Liver (tissue), 9 donors: ENCODE results near the gene LLGL2. TPM values are rescaled to one million over a fixed set of nuclear protein-coding genes. Genes with fewer than 3 reads are reported as not detected.

ENCODE experiments used
- DNase-seq: peaks from one replicate; pipeline ENCODE4 v3.0.0-alpha.2; 2017; ENCODE audit warnings: low spot score
- H3K27ac ChIP-seq, 2 donors: one replicate each; pipeline ENCODE4 v1.7.0; 2013; ENCODE audit warnings: inconsistent platforms in 2 of 2, low read length in 2 of 2, control low read depth in 1 of 2, low read depth in 1 of 2, mild to moderate bottlenecking in 1 of 2
- H3K27me3 ChIP-seq, 4 donors: one replicate each; pipeline versions ENCODE4 v1.6.1 to v1.7.0; 2013; ENCODE audit warnings: low read length in 3 of 4, inconsistent platforms in 1 of 4, mild to moderate bottlenecking in 1 of 4, moderate library complexity in 1 of 4; ENCODE audit not compliant: control insufficient read depth in 4 of 4, insufficient read depth in 4 of 4
- H3K36me3 ChIP-seq, 4 donors: one replicate each; pipeline versions ENCODE4 v1.6.1 to v1.7.0; 2013; ENCODE audit warnings: low read length in 3 of 4, mild to moderate bottlenecking in 3 of 4, low read depth in 1 of 4, moderate library complexity in 1 of 4; ENCODE audit not compliant: control insufficient read depth in 4 of 4, insufficient read depth in 3 of 4
- H3K4me1 ChIP-seq, 4 donors: one replicate each; pipeline versions ENCODE4 v1.6.1 to v1.7.0; 2013; ENCODE audit warnings: low read length in 3 of 4, mild to moderate bottlenecking in 3 of 4, moderate library complexity in 1 of 4; ENCODE audit not compliant: control insufficient read depth in 4 of 4, insufficient read depth in 4 of 4
- H3K4me3 ChIP-seq, 3 donors: one replicate each; pipeline versions ENCODE4 v1.6.1 to v1.7.0; 2013; ENCODE audit warnings: low read length in 3 of 3, control low read depth in 1 of 3, low read depth in 1 of 3, mild to moderate bottlenecking in 1 of 3
- H3K9ac ChIP-seq, 2 donors: one replicate each; pipeline ENCODE4 v1.7.0; 2013; ENCODE audit warnings: low read length in 2 of 2, mild to moderate bottlenecking in 2 of 2, moderate library complexity in 2 of 2, control low read depth in 1 of 2, low read depth in 1 of 2
- H3K9me3 ChIP-seq, 4 donors: one replicate each; pipeline versions ENCODE4 v1.6.1 to v1.7.0; 2013; ENCODE audit warnings: low read length in 3 of 4; ENCODE audit not compliant: control insufficient read depth in 4 of 4
- FOXA1 ChIP-seq: IDR thresholded peaks from 2 replicates; pipeline ENCODE4 v1.6.1; 2016; ENCODE audit warnings: antibody characterized with exemption
- FOXA2 ChIP-seq: IDR thresholded peaks from 2 replicates; pipeline ENCODE4 v1.6.1; 2016; ENCODE audit warnings: antibody characterized with exemption
- GABPA ChIP-seq, 2 donors: IDR thresholded peaks in 1 of 2; conservative IDR thresholded peaks in 1 of 2; 2 replicates each; pipeline ENCODE4 v1.6.1; 2016; ENCODE audit warnings: antibody characterized with exemption in 2 of 2, mild to moderate bottlenecking in 1 of 2, moderate library complexity in 1 of 2
- HNF4A ChIP-seq, 2 donors: conservative IDR thresholded peaks; 2 replicates each; pipeline ENCODE4 v1.6.1; 2016; ENCODE audit warnings: antibody characterized with exemption in 2 of 2, mild to moderate bottlenecking in 2 of 2
- JUND ChIP-seq, 2 donors: IDR thresholded peaks; 2 replicates each; pipeline ENCODE4 v1.6.1; 2016; ENCODE audit warnings: antibody characterized with exemption in 2 of 2
- NR2F2 ChIP-seq: IDR thresholded peaks from 2 replicates; pipeline ENCODE4 v1.6.1; 2016; ENCODE audit warnings: antibody characterized with exemption
- RXRA ChIP-seq, 2 donors: IDR thresholded peaks; 2 replicates each; pipeline ENCODE4 v1.6.1; 2017 to 2018; ENCODE audit warnings: antibody characterized with exemption in 2 of 2, mild to moderate bottlenecking in 1 of 2
- SP1 ChIP-seq: IDR thresholded peaks from 2 replicates; pipeline ENCODE4 v1.6.1; 2018; ENCODE audit warnings: antibody characterized with exemption, mild to moderate bottlenecking
- TAF1 ChIP-seq: conservative IDR thresholded peaks from 2 replicates; pipeline ENCODE4 v1.6.1; 2016; ENCODE audit warnings: antibody characterized with exemption, mild to moderate bottlenecking
- WGBS: extraction: QIAGEN DNeasy Blood & Tissue Kit; methylation state at CpG from one replicate; pipeline ENCODE4 v1.1.7; 2013; 5-methylcytosine and 5-hydroxymethylcytosine counted together
- polyA plus RNA-seq, 2 donors: library from polyadenylated mRNA; stranded (reverse) in 1 of 2; unstranded in 1 of 2; fragments of 200-250 nt in 1 of 2; fragments of >200 nt in 1 of 2; fragmentation: Nextera tagmentation in 1 of 2; extraction: Ambion mirVana in 1 of 2; gene quantifications; one replicate each; pipeline versions ENCODE4 v1.2.1 to v1.2.3, GENCODE V29; 2013 to 2015
- total RNA-seq, 2 donors: library from RNA; depleted of rRNA; stranded (reverse); fragments of >200 nt; gene quantifications; one replicate each; pipeline ENCODE4 v1.2.3, GENCODE V29; 2014
- TF ChIP-seq, protein P1 (sequence below): IDR thresholded peaks from 2 replicates; pipeline ENCODE4 v1.6.1; 2016; ENCODE audit warnings: antibody characterized with exemption
- TF ChIP-seq, protein P2 (sequence below): fragments of 150-350 bp; IDR thresholded peaks from 2 replicates; pipeline ENCODE4 v1.5.1; 2017; ENCODE audit warnings: improper control_type of control experiment, low read depth, low read length; ENCODE audit not compliant: missing input control
- TF ChIP-seq, protein P3 (sequence below): IDR thresholded peaks from 2 replicates; pipeline ENCODE4 v1.6.1; 2016; ENCODE audit warnings: antibody characterized with exemption
- TF ChIP-seq, protein P4 (sequence below): IDR thresholded peaks from 2 replicates; pipeline ENCODE4 v1.6.1; 2016; ENCODE audit warnings: antibody characterized with exemption
- TF ChIP-seq, protein P5 (sequence below): IDR thresholded peaks from 2 replicates; pipeline ENCODE4 v1.6.1; 2016; ENCODE audit warnings: antibody characterized with exemption, mild to moderate bottlenecking
- donor health status: healthy.
- donor health status: healthy.
- donor health status: healthy.
- donor health status: healthy.
- donor health status: healthy.

Gene LLGL2
- total and polyA plus RNA-seq, 4 donors: 23.2 to 69.6 (median 38.5) TPM

DNA sequence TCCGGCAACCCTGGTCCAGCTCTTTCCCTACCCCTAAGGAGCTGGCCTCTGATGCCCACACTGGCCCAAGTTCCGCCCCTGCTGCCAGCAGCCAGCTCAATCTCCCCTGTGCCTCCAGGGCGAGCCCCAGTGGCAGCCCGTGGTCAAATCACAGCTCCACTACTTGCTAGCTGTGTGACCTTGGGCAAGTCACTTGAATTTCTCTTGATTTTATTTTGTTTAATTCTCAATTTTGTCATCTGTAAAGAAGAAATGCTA, 20.4 kb upstream of the LLGL2 start:
- Histone ChIP-seq H3K36me3 (peaks cover 0 to 24% (median 13%) of the 10 kb centered on the region in 4 donors), H3K9ac (no peak overlapping the region), H3K4me3 (no peak overlapping the region), H3K27ac (peak overlapping the region in 1 of 2 donors; percentile 35), H3K9me3 (no peaks in the 10 kb centered on the region), H3K4me1 (peaks cover 11 to 35% (median 24%) of the 10 kb centered on the region in 4 donors), H3K27me3 (no peaks in the 10 kb centered on the region)
- DNase-seq: no peak
- 86% methylated on average over 4 of the region's 4 CpGs for WGBS
- no peak for TF ChIP-seq NR2F2
- TF ChIP-seq HNF4A (conservative IDR thresholded peaks at IDR 0.05): no peak
- TF ChIP-seq JUND (IDR thresholded peaks at IDR 0.05): no peak
- TF ChIP-seq, protein P1, sequence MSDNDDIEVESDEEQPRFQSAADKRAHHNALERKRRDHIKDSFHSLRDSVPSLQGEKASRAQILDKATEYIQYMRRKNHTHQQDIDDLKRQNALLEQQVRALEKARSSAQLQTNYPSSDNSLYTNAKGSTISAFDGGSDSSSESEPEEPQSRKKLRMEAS: no peak
- no peak for TF ChIP-seq GABPA (IDR thresholded peaks at IDR 0.05 in 1 of 2, conservative IDR thresholded peaks at IDR 0.05 in 1 of 2)
- TF ChIP-seq, protein P2, sequence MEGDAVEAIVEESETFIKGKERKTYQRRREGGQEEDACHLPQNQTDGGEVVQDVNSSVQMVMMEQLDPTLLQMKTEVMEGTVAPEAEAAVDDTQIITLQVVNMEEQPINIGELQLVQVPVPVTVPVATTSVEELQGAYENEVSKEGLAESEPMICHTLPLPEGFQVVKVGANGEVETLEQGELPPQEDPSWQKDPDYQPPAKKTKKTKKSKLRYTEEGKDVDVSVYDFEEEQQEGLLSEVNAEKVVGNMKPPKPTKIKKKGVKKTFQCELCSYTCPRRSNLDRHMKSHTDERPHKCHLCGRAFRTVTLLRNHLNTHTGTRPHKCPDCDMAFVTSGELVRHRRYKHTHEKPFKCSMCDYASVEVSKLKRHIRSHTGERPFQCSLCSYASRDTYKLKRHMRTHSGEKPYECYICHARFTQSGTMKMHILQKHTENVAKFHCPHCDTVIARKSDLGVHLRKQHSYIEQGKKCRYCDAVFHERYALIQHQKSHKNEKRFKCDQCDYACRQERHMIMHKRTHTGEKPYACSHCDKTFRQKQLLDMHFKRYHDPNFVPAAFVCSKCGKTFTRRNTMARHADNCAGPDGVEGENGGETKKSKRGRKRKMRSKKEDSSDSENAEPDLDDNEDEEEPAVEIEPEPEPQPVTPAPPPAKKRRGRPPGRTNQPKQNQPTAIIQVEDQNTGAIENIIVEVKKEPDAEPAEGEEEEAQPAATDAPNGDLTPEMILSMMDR: no peak
- TF ChIP-seq RXRA (IDR thresholded peaks at IDR 0.05): no peak

DNA sequence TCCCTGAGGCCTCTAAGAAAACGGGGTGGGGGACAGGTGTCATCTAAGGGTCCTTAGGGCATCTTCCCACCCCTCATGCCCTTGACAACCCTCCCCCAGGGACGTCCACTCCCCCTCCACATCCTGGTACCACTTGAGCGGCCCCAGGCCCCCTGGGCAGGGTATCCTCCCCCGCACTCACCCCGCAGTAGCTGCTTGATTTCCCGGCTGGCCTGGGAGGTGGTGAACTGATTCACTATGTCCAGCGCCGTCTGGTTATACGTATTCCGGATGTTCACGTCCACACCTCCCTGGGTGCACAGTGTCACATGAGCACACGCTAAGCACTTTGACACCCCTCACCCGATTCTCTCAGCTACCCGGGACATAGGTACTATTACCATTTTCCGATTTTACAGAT, 19.9 kb upstream of the LLGL2 start:
- TF ChIP-seq FOXA2 (no peak), SP1 (no peak), TAF1 (no peak), GABPA (IDR thresholded peaks at IDR 0.05 in 1 of 2, conservative IDR thresholded peaks at IDR 0.05 in 1 of 2) (no peak), FOXA1 (no peak), NR2F2 (no peak), JUND (IDR thresholded peaks at IDR 0.05) (no peak)
- TF ChIP-seq, protein P1: no peak
- TF ChIP-seq, protein P2: no peak
- TF ChIP-seq, protein P3, sequence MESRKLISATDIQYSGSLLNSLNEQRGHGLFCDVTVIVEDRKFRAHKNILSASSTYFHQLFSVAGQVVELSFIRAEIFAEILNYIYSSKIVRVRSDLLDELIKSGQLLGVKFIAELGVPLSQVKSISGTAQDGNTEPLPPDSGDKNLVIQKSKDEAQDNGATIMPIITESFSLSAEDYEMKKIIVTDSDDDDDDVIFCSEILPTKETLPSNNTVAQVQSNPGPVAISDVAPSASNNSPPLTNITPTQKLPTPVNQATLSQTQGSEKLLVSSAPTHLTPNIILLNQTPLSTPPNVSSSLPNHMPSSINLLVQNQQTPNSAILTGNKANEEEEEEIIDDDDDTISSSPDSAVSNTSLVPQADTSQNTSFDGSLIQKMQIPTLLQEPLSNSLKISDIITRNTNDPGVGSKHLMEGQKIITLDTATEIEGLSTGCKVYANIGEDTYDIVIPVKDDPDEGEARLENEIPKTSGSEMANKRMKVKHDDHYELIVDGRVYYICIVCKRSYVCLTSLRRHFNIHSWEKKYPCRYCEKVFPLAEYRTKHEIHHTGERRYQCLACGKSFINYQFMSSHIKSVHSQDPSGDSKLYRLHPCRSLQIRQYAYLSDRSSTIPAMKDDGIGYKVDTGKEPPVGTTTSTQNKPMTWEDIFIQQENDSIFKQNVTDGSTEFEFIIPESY: no peak
- TF ChIP-seq, protein P4, sequence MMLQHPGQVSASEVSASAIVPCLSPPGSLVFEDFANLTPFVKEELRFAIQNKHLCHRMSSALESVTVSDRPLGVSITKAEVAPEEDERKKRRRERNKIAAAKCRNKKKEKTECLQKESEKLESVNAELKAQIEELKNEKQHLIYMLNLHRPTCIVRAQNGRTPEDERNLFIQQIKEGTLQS: no peak
- TF ChIP-seq, protein P5, sequence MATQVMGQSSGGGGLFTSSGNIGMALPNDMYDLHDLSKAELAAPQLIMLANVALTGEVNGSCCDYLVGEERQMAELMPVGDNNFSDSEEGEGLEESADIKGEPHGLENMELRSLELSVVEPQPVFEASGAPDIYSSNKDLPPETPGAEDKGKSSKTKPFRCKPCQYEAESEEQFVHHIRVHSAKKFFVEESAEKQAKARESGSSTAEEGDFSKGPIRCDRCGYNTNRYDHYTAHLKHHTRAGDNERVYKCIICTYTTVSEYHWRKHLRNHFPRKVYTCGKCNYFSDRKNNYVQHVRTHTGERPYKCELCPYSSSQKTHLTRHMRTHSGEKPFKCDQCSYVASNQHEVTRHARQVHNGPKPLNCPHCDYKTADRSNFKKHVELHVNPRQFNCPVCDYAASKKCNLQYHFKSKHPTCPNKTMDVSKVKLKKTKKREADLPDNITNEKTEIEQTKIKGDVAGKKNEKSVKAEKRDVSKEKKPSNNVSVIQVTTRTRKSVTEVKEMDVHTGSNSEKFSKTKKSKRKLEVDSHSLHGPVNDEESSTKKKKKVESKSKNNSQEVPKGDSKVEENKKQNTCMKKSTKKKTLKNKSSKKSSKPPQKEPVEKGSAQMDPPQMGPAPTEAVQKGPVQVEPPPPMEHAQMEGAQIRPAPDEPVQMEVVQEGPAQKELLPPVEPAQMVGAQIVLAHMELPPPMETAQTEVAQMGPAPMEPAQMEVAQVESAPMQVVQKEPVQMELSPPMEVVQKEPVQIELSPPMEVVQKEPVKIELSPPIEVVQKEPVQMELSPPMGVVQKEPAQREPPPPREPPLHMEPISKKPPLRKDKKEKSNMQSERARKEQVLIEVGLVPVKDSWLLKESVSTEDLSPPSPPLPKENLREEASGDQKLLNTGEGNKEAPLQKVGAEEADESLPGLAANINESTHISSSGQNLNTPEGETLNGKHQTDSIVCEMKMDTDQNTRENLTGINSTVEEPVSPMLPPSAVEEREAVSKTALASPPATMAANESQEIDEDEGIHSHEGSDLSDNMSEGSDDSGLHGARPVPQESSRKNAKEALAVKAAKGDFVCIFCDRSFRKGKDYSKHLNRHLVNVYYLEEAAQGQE: no peak
- Histone ChIP-seq H3K9me3 (no peaks in the 10 kb centered on the region), H3K36me3 (peaks cover 0 to 22% (median 12%) of the 10 kb centered on the region in 4 donors), H3K4me1 (peaks cover 12 to 40% (median 27%) of the 10 kb centered on the region in 4 donors), H3K4me3 (no peak overlapping the region), H3K9ac (no peak overlapping the region), H3K27ac (no peak overlapping the region), H3K27me3 (no peaks in the 10 kb centered on the region)
- WGBS: 87% methylated on average over 15 of the region's 15 CpGs
- DNase-seq: no peak
